ENCODE measurements around the gene FMNL3. TPM values are rescaled to one million over a fixed set of nuclear protein-coding genes. Genes with fewer than 3 reads are reported as not detected.

The FMNL3 gene
- total RNA-seq, 1 experiment from 2014 or later, result 5.6 TPM

DNA sequence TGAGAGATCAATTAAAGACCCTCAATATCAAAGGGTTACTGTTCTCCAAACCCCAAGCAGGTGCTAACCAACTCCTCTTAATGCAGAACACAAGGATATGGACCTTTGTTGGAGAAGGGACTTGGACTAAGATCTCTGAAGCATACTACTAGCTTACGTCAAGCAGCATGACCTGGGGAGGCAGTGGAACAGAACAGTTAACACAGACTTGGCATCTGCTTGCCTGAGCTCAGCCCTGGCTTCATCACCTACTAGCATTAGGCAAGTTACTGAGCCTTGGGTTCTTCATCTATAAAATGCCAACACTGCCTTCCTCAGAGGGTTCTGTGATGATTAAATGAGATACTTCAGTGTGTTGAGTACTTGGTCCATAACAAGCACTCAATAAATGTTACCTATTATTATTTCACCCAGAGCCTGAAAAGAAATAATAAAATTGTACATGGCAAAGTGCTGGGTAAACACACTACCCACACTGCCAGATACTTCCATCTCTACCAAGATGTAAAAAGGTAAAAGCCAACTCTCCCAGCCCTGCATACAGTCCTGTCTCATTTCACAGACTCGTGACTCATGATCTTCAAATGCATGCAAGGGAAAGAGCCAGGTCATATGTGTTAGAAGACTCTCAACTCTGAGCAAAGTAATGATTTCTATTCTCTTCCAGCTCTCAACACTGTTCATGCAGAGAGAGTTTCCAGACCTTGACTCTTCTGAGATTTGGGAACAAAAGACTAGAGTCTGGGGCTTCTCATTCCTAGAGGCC, 39.7 kb downstream of the FMNL3 start:
- BruUV-seq (replicated peaks), result no TSS peak
- CTCF ChIA-PET, result interaction anchor here (0.6 kb wide), 1 partner anchor 175 kb away, joined by 5 read pairs; no protein-coding TSS in a partner anchor
- intact Hi-C loops (cut with micrococcal nuclease; ENCODE audit: unreplicated experiment), result no loop called here

DNA sequence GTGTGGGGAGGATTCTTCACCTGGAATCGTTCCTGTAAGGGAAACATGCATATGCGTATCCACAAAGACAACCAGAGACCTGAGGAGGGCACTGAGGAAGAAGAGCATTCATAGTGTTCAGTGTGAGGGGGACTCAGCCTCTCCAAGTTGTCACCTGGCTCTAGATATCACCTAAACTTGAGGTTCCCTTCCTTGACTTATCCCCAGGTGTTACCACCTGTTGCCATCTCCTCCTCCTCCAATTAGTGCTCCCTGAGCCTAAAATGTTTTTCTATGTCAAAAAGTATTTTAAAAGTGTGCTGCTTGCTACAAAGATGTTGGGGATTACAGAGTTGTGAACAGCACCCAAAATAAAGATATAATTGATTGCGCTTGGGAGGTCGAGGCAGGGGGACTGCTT, 41.0 kb downstream of the FMNL3 start:
- no peak overlapping the region for H3K4me3 ChIP-seq
- no peak overlapping the region for H2AFZ ChIP-seq
- no TSS peak for BruUV-seq (replicated peaks)
- ChIA-PET CTCF (no interaction called here), POLR2A (ENCODE audit: unreplicated experiment) (no interaction called here)
- no peak overlapping the region for H3K4me2 ChIP-seq
- no peaks in the 10 kb centered on the region for H3K4me1 ChIP-seq (replicated peaks; ENCODE audit: insufficient read depth)
- H3K9me2 ChIP-seq (ENCODE audit: insufficient read depth), result no peaks in the 10 kb centered on the region
- H3K27ac ChIP-seq, result no peak overlapping the region
- H3K9me3 ChIP-seq (ENCODE audit: insufficient read depth, low read depth), result no peaks in the 10 kb centered on the region
- no peaks in the 10 kb centered on the region for H3K79me2 ChIP-seq (ENCODE audit: low read depth)
- intact Hi-C loops (cut with micrococcal nuclease; ENCODE audit: unreplicated experiment), result no loop called here
- no peaks in the 10 kb centered on the region for H4K20me1 ChIP-seq (ENCODE audit: insufficient read depth)
- no peak for DNase-seq
- no peaks in the 10 kb centered on the region for H3K27me3 ChIP-seq (ENCODE audit: insufficient read depth, low read depth)
- H3F3A ChIP-seq (ENCODE audit: insufficient read depth, low read depth), result no peaks in the 10 kb centered on the region
- no peaks in the 10 kb centered on the region for H3K36me3 ChIP-seq (ENCODE audit: low read depth)
- TF ChIP-seq, protein P1, sequence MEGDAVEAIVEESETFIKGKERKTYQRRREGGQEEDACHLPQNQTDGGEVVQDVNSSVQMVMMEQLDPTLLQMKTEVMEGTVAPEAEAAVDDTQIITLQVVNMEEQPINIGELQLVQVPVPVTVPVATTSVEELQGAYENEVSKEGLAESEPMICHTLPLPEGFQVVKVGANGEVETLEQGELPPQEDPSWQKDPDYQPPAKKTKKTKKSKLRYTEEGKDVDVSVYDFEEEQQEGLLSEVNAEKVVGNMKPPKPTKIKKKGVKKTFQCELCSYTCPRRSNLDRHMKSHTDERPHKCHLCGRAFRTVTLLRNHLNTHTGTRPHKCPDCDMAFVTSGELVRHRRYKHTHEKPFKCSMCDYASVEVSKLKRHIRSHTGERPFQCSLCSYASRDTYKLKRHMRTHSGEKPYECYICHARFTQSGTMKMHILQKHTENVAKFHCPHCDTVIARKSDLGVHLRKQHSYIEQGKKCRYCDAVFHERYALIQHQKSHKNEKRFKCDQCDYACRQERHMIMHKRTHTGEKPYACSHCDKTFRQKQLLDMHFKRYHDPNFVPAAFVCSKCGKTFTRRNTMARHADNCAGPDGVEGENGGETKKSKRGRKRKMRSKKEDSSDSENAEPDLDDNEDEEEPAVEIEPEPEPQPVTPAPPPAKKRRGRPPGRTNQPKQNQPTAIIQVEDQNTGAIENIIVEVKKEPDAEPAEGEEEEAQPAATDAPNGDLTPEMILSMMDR (conservative IDR thresholded peaks at IDR 0.05), result no peak
- no peak for TF ChIP-seq EZH2 (IDR thresholded peaks at IDR 0.05; ENCODE audit: low read depth)

More for the DNA sequence above, 39.7 kb downstream of the FMNL3 start:
- POLR2A ChIA-PET (ENCODE audit: unreplicated experiment), result interaction anchor here (0.7 kb wide), 1 partner anchor 1577 kb away, joined by 5 read pairs; no protein-coding TSS in a partner anchor
- Histone ChIP-seq H3K9me2 (ENCODE audit: insufficient read depth) (no peaks in the 10 kb centered on the region), H3K36me3 (ENCODE audit: low read depth) (no peaks in the 10 kb centered on the region), H3K4me3 (no peak overlapping the region), H4K20me1 (ENCODE audit: insufficient read depth) (no peaks in the 10 kb centered on the region), H2AFZ (no peak overlapping the region), H3K79me2 (ENCODE audit: low read depth) (no peaks in the 10 kb centered on the region), H3K4me2 (no peak overlapping the region), H3K4me1 (replicated peaks; ENCODE audit: insufficient read depth) (no peaks in the 10 kb centered on the region), H3K27ac (no peak overlapping the region), H3K9me3 (ENCODE audit: insufficient read depth, low read depth) (no peaks in the 10 kb centered on the region), H3F3A (ENCODE audit: insufficient read depth, low read depth) (no peaks in the 10 kb centered on the region), H3K27me3 (ENCODE audit: insufficient read depth, low read depth) (no peaks in the 10 kb centered on the region)
- TF ChIP-seq EZH2 (IDR thresholded peaks at IDR 0.05; ENCODE audit: low read depth), result no peak
- TF ChIP-seq, protein P1 (conservative IDR thresholded peaks at IDR 0.05), result no peak
- DNase-seq, result no peak

DNA sequence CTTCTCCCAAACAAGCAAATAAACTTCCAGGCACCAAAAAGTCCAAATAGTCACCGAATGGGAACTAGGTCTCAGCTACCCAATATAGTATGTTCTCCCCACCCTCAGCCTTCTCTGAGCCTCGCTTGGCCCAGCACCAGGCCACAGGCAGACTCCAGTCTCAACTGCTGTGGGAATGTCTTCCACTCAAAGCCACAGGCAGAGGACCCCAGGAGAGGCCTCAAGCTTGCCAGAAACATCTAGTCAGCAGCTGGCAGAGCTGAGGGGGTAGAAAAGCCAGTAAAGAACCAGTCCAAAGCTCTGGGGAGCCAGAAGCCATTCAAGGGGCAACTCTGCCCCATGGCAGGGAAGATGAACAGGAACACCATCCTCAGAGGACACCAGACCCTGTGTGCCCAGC, 41.8 kb downstream of the FMNL3 start:
- Histone ChIP-seq H3K4me1 (replicated peaks; ENCODE audit: insufficient read depth) (no peaks in the 10 kb centered on the region), H3K9me3 (ENCODE audit: insufficient read depth, low read depth) (no peaks in the 10 kb centered on the region), H3K36me3 (ENCODE audit: low read depth) (no peaks in the 10 kb centered on the region), H2AFZ (no peak overlapping the region), H3F3A (ENCODE audit: insufficient read depth, low read depth) (no peaks in the 10 kb centered on the region), H3K27me3 (ENCODE audit: insufficient read depth, low read depth) (no peaks in the 10 kb centered on the region), H3K79me2 (ENCODE audit: low read depth) (no peaks in the 10 kb centered on the region), H3K4me2 (no peak overlapping the region), H4K20me1 (ENCODE audit: insufficient read depth) (no peaks in the 10 kb centered on the region), H3K9me2 (ENCODE audit: insufficient read depth) (no peaks in the 10 kb centered on the region), H3K4me3 (no peak overlapping the region), H3K27ac (no peak overlapping the region)
- no TSS peak for BruUV-seq (replicated peaks)
- DNase-seq, result no peak
- POLR2A ChIA-PET (ENCODE audit: unreplicated experiment), result no interaction called here
- TF ChIP-seq EZH2 (IDR thresholded peaks at IDR 0.05; ENCODE audit: low read depth), result no peak
- TF ChIP-seq, protein P1 (conservative IDR thresholded peaks at IDR 0.05), result no peak
- intact Hi-C loops (cut with micrococcal nuclease; ENCODE audit: unreplicated experiment), result no loop called here
- CTCF ChIA-PET, result interaction anchor here (0.6 to 0.8 kb wide), 3 partner anchors 20 to 65 kb away, joined by 3 to 5 read pairs (median 3); no protein-coding TSS in a partner anchor
